A549 treated with Hydrocortisone at 1 μM for 4 hours (cell line): ENCODE results near the gene NEMP1. TPM values are rescaled to one million over a fixed set of nuclear protein-coding genes. Genes with fewer than 3 reads are reported as not detected.

Experiments
- total RNA-seq: library from RNA; stranded (reverse); fragments of 200-300 nt; extraction: Qiagen RNA extraction; gene quantifications from 5 replicates; pipeline ENCODE4 v1.2.3, GENCODE V29; 2022

NEMP1 gene, protein sequence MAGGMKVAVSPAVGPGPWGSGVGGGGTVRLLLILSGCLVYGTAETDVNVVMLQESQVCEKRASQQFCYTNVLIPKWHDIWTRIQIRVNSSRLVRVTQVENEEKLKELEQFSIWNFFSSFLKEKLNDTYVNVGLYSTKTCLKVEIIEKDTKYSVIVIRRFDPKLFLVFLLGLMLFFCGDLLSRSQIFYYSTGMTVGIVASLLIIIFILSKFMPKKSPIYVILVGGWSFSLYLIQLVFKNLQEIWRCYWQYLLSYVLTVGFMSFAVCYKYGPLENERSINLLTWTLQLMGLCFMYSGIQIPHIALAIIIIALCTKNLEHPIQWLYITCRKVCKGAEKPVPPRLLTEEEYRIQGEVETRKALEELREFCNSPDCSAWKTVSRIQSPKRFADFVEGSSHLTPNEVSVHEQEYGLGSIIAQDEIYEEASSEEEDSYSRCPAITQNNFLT
- 14.0 to 19.3 TPM (median 15.1 TPM) in 5 replicates for total RNA-seq

DNA sequence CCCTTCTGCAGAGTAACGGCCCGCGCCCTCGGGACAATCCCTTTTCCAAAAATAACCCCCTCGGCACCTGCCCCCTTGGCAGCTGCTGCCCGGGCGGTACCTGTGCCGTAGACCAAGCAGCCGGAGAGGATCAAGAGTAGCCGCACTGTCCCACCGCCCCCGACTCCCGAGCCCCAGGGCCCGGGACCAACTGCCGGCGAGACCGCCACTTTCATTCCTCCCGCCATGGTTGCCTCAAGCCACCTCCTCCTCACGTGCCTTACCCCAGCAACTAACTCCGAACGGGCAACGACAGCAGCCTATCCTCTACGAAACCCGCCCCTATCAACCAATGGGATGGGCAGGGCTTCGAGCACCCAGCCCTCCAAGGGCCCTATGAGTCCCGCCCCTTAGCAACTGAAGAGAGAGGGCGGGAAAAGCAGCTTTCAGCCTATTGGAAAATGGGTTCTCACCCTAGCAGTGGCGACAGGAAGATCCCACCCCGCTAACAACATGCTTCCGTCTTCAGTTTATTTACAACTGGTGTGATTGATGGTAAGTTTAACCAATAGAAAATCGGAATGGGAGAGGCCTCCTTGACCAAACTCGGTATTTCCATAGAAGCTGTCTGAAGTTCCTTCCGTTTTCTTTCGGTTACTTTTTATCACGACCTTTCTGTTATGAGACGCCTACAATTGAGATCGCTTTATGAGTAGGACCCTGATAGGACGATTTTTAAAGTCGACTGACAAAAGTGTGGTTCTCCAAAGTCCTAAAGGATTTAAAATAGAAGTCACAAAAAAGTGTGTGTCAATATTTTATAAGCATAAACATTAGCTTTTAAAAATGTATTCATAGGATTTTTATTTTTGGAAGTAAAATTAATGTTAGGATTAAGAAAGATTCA lies at the start of gene NEMP1:
TSS of gene NEMP1 (minus strand) at position 273 of the 886 bp plus-strand sequence. CDS start at position 227, 46 bp downstream.

DNA sequence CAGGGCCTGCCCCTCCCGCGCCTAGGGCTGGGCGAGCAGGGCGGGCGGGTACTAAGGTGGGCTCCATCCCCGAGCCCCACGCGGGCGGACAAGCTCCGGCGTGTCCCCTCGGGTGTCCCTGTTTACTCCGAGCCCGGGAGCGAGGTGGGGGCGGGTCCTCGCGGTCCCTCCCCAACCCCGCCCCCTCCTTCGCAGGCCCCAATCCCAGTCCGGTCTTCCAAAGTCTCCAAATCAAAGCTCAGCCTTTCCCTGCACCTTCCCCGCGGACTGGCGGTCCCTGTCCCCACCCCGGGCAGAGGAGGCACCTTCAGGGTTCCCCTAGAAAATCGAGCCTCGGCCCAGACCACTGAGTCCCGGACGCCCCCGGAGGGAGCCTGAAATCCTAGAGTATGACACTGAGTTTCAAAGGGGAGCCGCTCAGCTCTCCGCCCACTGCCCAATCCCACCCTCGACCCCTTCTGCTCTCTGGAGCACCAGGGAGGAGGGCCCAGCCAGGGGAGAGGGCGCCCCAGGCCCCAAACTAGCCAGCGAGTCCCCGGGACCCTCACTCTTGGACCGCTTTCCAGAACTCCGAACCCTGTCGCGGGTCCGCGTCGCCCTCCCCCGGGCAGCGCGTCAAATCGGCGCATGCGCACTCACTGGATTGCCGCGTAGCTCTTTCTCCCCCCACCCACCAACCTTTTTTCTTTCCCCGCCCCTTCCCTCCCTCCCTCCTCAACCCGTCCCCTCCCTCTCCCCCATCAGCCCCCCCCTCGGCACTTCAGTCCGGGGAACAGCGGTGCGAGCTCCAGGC lies 49.3 kb upstream of the NEMP1 start, which contains the start of gene LRP1:
TSS of gene LRP1 (plus strand) at position 758 of the 793 bp plus-strand sequence. CDS start 482 bp downstream, outside the sequence.

GRCh38 chr12:57111031-57111734 lies 32.6 kb upstream of the NEMP1 start, which contains the start of gene STAT6:
Gene STAT6 (minus strand): TSS chr12:57111362. CDS start chr12:57108278, 3,084 bp downstream.

DNA sequence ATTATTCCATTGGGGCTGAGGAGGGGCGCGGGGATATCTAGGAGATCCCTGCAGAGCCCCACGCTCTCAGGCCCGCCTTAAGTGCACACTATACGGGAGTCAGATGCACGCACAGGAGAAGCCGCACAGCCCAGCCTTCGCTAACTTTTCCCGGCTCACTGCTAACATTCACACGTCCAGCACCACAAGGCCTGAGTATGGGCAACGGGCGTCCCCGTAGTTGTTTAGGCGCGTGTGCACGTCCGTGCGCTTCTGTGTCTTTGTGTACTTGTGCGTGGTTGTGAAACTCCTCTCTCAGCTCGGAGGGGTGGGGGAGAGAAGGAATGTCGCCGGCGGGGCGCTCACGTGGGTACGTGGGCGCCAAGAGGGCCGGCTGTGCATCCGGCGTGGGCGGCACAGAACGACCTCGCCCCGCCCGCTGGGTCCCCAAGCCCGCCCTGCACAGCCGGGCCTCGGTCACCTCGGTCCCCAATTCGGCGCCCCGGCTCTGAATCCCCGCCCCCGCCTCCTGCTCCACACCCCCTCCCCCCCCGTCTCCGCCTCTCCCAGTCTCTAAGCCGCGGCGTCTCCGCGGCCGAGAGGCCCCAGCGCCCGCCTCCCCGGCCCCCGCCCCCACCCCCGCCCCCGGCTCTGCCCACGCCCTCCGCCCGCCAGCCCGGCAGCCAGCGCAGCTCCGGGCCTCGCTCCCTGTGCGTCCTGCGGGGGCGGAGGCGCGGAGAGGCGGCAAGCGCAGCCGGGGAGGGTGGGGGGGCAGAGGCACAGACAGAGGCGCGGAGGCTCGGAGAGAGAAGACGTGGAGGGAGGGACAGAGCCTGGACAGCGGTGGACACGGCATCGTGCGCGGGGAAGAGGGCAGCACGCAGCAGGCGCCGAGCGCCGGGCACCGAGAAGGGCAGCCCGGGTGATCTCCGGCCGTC lies 10.0 kb upstream of the NEMP1 start, which contains the start of gene NAB2:
TSS of gene NAB2 (plus strand) at position 761 of the 917 bp plus-strand sequence. CDS start 158 bp downstream, outside the sequence.

GRCh38 chr12:57049890-57050289 lies 28.7 kb downstream of the NEMP1 start, which contains the start of gene MYO1A:
Gene MYO1A (minus strand): TSS chr12:57050129. CDS start chr12:57048323, 1,806 bp downstream.

GRCh38 chr12:57016348-57016747 lies 62.2 kb downstream of the NEMP1 start, which contains the start of gene TAC3:
Gene TAC3 (minus strand): TSS chr12:57016529. CDS start chr12:57015797, 732 bp downstream.

DNA sequence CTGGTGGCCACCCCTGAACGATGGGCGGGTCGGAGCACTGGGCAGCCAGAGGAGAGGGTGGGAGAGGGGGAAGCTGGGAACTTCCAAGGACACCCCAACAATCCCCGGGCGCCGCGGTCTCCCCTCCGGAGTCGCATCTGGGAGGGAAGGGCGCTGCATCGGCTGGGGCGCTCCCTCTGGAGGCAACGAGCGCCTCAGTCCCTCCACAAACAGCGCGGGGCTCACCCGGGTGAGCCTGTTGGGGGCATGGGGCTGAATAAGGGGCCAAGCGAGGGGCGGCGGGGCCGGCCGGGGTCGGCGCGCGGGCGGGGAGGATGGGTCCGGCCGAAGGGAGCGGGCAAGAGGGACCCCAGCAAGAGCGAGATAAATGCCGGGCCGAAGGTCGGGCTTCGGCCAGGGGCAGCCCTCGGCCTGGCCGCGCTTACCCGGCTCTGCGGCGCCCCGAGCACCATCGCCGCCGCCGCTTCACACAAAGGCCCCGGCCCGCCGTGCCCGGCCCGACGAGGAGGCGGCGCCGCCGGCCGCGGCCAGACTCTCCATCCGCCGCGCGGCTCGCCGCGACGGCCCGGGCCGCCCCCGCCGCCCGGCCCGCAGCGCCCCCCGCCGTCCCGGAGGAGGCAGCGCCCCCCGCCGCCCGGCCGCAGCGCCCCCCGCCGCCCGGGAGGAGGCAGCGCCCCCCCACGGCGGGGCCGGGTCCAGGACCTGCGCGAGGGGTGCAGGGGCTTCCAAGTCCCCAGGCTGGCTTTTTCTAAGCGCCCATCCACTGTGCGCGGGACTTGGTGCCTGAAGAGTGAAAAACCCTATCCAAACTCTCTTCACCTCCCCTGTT lies 72.4 kb downstream of the NEMP1 start, which contains the start of gene ZBTB39:
TSS of gene ZBTB39 (minus strand) at position 567 of the 829 bp plus-strand sequence. CDS start 1,629 bp downstream, outside the sequence.

Other genes with a start within 250 kb of the NEMP1 start
- 0.06 TPM in 1 of 5 replicates, not detected in the others for gene SDR9C7, start 144.4 kb downstream of the NEMP1 start, total RNA-seq
- gene RDH16, start 121.2 kb downstream of the NEMP1 start, total RNA-seq: 0.12 to 0.22 TPM (median 0.15 TPM) in 5 replicates
- 3.9 to 6.7 TPM (median 5.5 TPM) in 5 replicates for gene ZBTB39, start 72.2 kb downstream of the NEMP1 start, total RNA-seq
- 0.15 to 0.18 TPM in 2 of 5 replicates, not detected in the others for gene TAC3, start 62.3 kb downstream of the NEMP1 start, total RNA-seq
- gene MYO1A, start 28.7 kb downstream of the NEMP1 start, total RNA-seq: 0.21 to 0.40 TPM (median 0.23 TPM) in 5 replicates
- gene NAB2, start 10.3 kb upstream of the NEMP1 start, total RNA-seq: 13.6 to 18.4 TPM (median 15.2 TPM) in 5 replicates
- gene STAT6, start 32.6 kb upstream of the NEMP1 start, total RNA-seq: 41.7 to 48.9 TPM (median 46.6 TPM) in 5 replicates
- 12.2 to 18.6 TPM (median 13.7 TPM) in 5 replicates for gene LRP1, start 49.7 kb upstream of the NEMP1 start, total RNA-seq
- gene LRP1-AS, start 68.8 kb upstream of the NEMP1 start, total RNA-seq: not detected in 5 replicates
- gene NXPH4, start 138.0 kb upstream of the NEMP1 start, total RNA-seq: 4.1 to 6.0 TPM (median 5.1 TPM) in 5 replicates
- gene SHMT2, start 150.9 kb upstream of the NEMP1 start, total RNA-seq: 112 to 153 TPM (median 121 TPM) in 5 replicates
- gene STAC3, start 172.4 kb upstream of the NEMP1 start, total RNA-seq: 0.18 to 0.36 TPM (median 0.30 TPM) in 5 replicates